Endodermal cell (in vitro differentiated cells): ENCODE data around the gene ATP6V1C2. TPM values are rescaled to one million over a fixed set of nuclear protein-coding genes. Genes with fewer than 3 reads are reported as not detected.

Source experiments
- DNase-seq: peaks from one replicate; pipeline ENCODE4 v3.0.0-alpha.2; 2017
- H3K27ac ChIP-seq: 2 replicates; pipeline ENCODE4 v1.5.1; 2013; ENCODE audit warnings: mild to moderate bottlenecking, low read depth, low read length, moderate library complexity
- H3K27me3 ChIP-seq: 2 replicates; pipeline ENCODE4 v1.6.1; 2013; ENCODE audit warnings: mild to moderate bottlenecking, low read length, moderate library complexity; ENCODE audit not compliant: insufficient read depth, control insufficient read depth, poor library complexity, severe bottlenecking
- H3K36me3 ChIP-seq: 2 replicates; pipeline ENCODE4 v1.7.0; 2013; ENCODE audit warnings: mild to moderate bottlenecking, low read length, moderate library complexity; ENCODE audit not compliant: control insufficient read depth, insufficient read depth
- H3K4me1 ChIP-seq: one replicate; pipeline ENCODE4 v1.7.0; 2013; ENCODE audit warnings: low read length; ENCODE audit not compliant: control insufficient read depth, insufficient read depth
- H3K4me3 ChIP-seq: 2 replicates; pipeline ENCODE4 v1.5.1; 2013; ENCODE audit warnings: mild to moderate bottlenecking, low read length, moderate library complexity
- H3K9ac ChIP-seq: 2 replicates; pipeline ENCODE4 v1.6.1; 2013; ENCODE audit warnings: mild to moderate bottlenecking, low read length, moderate library complexity; ENCODE audit not compliant: poor library complexity, severe bottlenecking; ENCODE audit errors: extremely low read depth
- H3K9me3 ChIP-seq: 2 replicates; pipeline ENCODE4 v1.6.1; 2013; ENCODE audit warnings: mild to moderate bottlenecking, low read length, moderate library complexity; ENCODE audit not compliant: control insufficient read depth
- H3K27ac Mint-ChIP-seq: 2 replicates; pipeline ENCODE4 v1.8.0; 2020; ENCODE audit warnings: mixed read lengths
- H3K27me3 Mint-ChIP-seq: 2 replicates; pipeline ENCODE4 v1.8.0; 2021; ENCODE audit warnings: mild to moderate bottlenecking, mixed read lengths; ENCODE audit not compliant: insufficient read depth
- H3K36me3 Mint-ChIP-seq: 2 replicates; pipeline ENCODE4 v1.8.0; 2020; ENCODE audit warnings: low read depth, mixed read lengths
- H3K4me1 Mint-ChIP-seq: 2 replicates; pipeline ENCODE4 v1.8.0; 2020; ENCODE audit warnings: mixed read lengths
- H3K4me3 Mint-ChIP-seq: 2 replicates; pipeline ENCODE4 v1.8.0; 2020; ENCODE audit warnings: mild to moderate bottlenecking, moderate library complexity, mixed read lengths
- H3K9me3 Mint-ChIP-seq: 2 replicates; pipeline ENCODE4 v1.8.0; 2020; ENCODE audit warnings: mild to moderate bottlenecking, mixed read lengths
- WGBS, 2 experiments: methylation state at CpG; one replicate each; pipeline versions ENCODE4 v1.1.5 to v1.1.7; 2013; ENCODE audit warnings: missing lambda C conversion rate in 2 of 2, mixed read lengths in 1 of 2; ENCODE audit not compliant: insufficient coverage in 1 of 2, insufficient read length in 1 of 2; 5-methylcytosine and 5-hydroxymethylcytosine counted together
- total RNA-seq, 2 donors: library from RNA; stranded (reverse); fragmentation: NEBNext Ultra II Directional in 1 of 2; extraction: Animal tissue kit (Norgen Biotek cat#: 25700) in 1 of 2; gene quantifications; 2 replicates in 1 of 2; 3 replicates in 1 of 2; pipeline ENCODE4 v1.2.1, GENCODE V29; 2021
- TF ChIP-seq, protein P1 (sequence below): fragments of 200-600 bp; sonication (generic); conservative IDR thresholded peaks from 2 replicates; pipeline ENCODE4 v1.5.0; 2021; ENCODE audit warnings: antibody characterized with exemption, mild to moderate bottlenecking

ATP6V1C2 gene
- total RNA-seq, 2 donors from 2014 or later, result 0.26 to 0.73 TPM

DNA sequence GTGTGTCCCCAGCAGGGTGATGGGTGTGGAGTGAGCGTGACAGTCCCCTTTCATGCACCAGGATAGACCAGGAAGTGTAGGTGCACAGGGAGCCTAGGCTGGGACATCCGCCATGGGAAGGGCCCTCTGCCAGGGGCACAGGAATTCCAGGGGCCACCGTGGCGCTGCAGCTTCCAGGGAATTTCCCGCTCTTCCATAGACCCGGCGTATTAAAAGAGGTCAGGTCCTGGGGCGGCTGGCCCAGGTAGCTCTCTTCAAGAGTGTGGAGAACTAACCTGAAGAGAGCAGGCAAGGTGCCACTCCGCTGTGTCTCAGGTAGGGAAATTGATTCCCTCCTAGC lies 42.0 kb downstream of the ATP6V1C2 start:
- Histone ChIP-seq H3K9me3 (no peaks in the 10 kb centered on the region), H3K27me3 (no peaks in the 10 kb centered on the region), H3K9ac (no peak overlapping the region), H3K36me3 (no peaks in the 10 kb centered on the region), H3K4me3 (no peak overlapping the region), H3K27ac (no peak overlapping the region), H3K4me1 (no peaks in the 10 kb centered on the region)
- 91 to 98% methylated on average over 7 to 9 of the region's 9 CpGs for WGBS, 2 experiments
- no peak for DNase-seq
- TF ChIP-seq, protein P1, sequence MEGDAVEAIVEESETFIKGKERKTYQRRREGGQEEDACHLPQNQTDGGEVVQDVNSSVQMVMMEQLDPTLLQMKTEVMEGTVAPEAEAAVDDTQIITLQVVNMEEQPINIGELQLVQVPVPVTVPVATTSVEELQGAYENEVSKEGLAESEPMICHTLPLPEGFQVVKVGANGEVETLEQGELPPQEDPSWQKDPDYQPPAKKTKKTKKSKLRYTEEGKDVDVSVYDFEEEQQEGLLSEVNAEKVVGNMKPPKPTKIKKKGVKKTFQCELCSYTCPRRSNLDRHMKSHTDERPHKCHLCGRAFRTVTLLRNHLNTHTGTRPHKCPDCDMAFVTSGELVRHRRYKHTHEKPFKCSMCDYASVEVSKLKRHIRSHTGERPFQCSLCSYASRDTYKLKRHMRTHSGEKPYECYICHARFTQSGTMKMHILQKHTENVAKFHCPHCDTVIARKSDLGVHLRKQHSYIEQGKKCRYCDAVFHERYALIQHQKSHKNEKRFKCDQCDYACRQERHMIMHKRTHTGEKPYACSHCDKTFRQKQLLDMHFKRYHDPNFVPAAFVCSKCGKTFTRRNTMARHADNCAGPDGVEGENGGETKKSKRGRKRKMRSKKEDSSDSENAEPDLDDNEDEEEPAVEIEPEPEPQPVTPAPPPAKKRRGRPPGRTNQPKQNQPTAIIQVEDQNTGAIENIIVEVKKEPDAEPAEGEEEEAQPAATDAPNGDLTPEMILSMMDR, result no peak
- Mint-ChIP-seq H3K36me3 (no peaks in the 10 kb centered on the region), H3K27me3 (no peaks in the 10 kb centered on the region), H3K9me3 (no peaks in the 10 kb centered on the region), H3K4me1 (no peaks in the 10 kb centered on the region), H3K4me3 (no peak overlapping the region), H3K27ac (no peak overlapping the region)

DNA sequence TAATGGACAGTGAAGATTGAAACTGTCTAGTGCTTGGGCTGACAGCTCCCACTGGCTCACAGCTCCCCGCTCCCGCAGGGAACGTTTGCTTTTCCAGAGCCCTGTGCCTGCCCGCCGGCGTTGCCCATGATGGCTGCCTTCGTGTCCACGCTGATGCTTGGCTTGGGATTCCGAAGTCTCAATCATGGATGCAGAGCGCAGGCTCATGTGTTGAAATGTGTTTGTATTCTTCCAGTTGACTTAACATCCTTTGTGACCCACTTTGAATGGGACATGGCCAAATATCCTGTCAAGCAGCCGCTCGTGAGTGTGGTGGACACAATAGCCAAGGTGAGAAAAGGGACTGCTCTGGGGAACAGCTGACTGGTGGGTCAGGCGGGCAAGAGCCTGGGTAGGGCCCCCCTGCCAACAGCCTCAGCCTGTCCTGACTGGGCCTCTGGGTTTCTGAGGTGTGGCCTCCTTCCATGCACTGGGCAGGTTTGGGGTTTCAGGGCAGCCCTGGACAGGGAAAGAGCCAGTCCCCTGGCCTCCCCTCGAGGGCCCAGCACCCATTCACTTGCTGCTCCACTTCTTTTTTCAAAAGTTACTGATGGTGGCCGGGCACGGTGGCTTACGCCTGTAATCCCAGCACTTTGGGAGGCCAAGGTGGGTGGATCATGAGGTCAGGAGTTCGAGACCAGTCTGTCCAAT lies 42.8 kb downstream of the ATP6V1C2 start:
- Mint-ChIP-seq H3K9me3 (no peaks in the 10 kb centered on the region), H3K4me1 (no peaks in the 10 kb centered on the region), H3K27ac (no peak overlapping the region), H3K27me3 (no peaks in the 10 kb centered on the region), H3K4me3 (no peak overlapping the region), H3K36me3 (no peaks in the 10 kb centered on the region)
- H3K9ac ChIP-seq, result no peak overlapping the region
- no peaks in the 10 kb centered on the region for H3K9me3 ChIP-seq
- no peaks in the 10 kb centered on the region for H3K27me3 ChIP-seq
- WGBS, 2 experiments, result 90 to 93% methylated on average over 15 to 18 of the region's 18 CpGs
- no peak overlapping the region for H3K27ac ChIP-seq
- H3K4me1 ChIP-seq, result no peaks in the 10 kb centered on the region
- DNase-seq, result no peak
- TF ChIP-seq, protein P1, result no peak
- no peak overlapping the region for H3K4me3 ChIP-seq
- H3K36me3 ChIP-seq, result no peaks in the 10 kb centered on the region

DNA sequence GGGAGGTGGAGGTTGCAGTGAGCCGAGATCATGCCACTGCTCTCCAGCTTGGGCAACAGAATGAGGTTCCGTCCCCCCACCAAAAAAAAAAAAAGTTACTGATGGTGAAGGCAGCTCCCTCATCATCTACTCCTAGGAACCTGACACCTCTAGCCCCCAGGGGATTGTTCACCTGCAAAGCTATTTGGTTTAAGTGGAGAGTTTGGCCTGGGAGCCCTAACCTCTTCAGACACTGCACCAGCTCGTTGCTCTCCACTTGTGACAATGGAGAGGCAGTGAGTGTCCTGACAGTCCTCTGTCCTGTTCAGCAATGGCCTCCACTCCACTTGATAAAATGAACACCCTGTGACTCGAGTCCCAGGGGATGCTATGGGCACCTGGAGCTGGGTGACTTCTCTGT lies 43.5 kb downstream of the ATP6V1C2 start:
- Histone ChIP-seq H3K27me3 (no peaks in the 10 kb centered on the region), H3K4me1 (no peaks in the 10 kb centered on the region), H3K36me3 (no peaks in the 10 kb centered on the region), H3K9me3 (no peaks in the 10 kb centered on the region), H3K4me3 (no peak overlapping the region), H3K9ac (no peak overlapping the region), H3K27ac (no peak overlapping the region)
- H3K9me3 Mint-ChIP-seq, result no peaks in the 10 kb centered on the region
- H3K4me1 Mint-ChIP-seq, result no peaks in the 10 kb centered on the region
- no peaks in the 10 kb centered on the region for H3K27me3 Mint-ChIP-seq
- 90% methylated on average over 4 of the region's 4 CpGs; no CpG with 5 or more reads in 1 of the 2 experiments for WGBS, 2 experiments
- H3K27ac Mint-ChIP-seq, result no peak overlapping the region
- TF ChIP-seq, protein P1, result no peak
- no peak overlapping the region for H3K4me3 Mint-ChIP-seq
- DNase-seq, result no peak
- H3K36me3 Mint-ChIP-seq, result no peaks in the 10 kb centered on the region
